CD4-positive, alpha-beta T cell treated with Interleukin-4 for 1 hour (primary cell): Measurements from ENCODE around the gene DES.

Source experiments
- DNase-seq, 2 donors: peaks; one replicate each; pipeline ENCODE4 v3.0.0-alpha.2; 2020 to 2022

Gene DES

DNA sequence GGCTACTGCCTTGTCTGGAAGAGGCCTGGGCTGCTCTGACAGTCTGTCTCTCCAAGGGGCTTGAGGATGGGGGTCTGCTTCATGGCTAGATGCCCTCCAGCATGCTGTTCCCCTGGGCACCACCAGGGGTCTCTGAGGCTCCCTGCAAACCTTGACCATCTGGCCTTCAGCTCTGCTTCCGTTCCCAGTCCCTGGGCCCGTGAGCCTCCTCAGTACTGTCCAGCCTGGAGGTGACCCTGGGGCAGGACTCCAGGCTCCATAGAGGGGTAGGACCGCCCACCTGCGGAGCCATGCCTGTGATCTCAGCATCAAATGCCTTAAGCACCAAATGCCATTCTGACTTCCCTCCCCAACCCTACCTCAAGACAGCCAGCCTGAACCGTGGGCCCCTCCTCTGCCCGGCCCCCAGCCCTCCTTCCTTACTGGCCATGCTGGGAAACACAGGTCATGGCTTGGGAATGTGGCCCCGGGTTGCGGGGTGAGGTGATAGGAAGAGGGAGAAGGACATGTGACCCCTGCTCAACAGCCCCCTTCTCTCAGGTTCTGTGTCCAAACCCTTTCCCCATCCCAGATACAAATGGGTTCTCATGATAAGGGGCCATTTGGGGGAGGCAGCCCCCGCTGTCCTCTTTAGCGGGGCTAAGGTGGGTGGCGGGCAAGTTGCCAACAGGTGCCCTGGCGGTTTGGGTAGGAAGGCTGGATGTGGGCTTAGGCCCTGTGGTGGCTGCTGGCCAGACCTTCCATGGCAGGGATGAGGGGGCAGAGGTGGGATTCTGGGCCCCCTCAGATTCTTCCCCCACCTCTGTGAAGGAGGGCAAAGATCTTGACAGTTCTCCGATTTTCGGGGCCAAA lies 41.5 kb downstream of the DES start:
- DNase-seq: peak; percentile 30 to 33

DNA sequence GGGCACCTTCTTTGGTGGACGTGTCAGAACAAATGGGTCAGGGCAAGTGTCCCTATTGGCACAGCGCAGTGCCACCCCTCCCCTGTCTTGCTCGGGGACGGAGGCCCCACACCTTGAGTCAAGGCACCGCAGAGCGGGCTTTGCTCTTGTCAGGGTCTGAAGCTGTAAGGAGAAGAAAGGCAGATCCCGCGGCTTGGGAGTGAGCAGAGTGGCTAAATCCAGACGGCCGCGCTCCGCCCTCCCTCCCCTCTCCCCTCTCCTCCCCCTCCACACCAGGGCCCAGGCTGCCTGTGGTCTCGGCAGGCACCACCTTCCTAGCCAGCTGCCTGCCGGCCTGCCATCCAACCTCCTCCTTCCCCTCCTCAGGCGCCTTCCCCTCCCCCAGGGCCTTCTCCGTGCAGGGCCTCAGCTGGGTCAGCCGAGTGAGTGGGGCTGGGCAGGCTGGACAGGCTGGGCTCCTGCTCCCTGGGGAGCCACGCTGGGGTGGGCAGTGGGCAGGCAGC lies 42.3 kb downstream of the DES start:
- DNase-seq: no peak

DNA sequence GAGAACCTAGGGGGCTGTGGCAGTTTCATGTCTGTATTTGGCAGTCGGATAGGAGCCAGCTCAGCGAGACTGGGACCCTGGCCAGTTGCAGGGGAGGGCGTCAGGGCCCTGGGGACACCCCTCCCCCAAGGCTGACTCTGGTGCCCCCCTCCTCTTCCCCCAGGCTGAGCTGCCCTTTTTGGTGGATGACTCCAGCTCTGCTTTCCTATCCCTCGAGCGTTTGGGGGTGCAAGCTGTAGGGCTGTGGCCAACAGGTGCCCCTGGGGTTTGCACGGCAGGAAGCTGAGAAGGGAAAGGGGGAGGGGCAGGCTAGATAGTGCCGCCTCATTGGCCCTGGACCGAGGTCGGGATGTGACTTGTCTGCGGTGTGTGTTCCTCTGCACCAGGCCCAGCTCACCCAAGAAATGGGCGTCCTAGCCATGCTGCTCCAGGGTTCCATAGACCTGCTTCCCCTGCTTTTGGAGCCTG lies 42.9 kb downstream of the DES start:
- DNase-seq: no peak

DNA sequence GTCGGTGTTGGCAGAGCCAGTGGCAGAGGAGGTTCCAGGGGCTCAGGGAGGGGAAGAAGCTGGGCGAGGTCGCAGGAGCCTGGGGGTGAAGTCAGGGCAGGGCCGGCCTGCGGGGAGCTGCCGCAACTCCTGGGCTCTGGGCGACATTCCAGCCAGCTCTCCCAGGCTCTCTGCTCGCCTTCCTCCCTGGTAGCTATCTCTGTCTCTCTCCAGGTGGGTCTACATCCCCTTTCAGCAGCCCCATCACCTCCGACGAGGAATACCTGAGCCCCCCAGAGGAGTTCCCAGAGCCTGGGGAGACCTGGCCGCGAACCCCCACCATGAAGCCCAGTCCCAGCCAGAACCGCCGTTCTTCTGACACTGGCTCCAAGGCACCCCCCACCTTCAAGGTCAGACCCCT lies 43.5 kb downstream of the DES start:
- no peak for DNase-seq

DNA sequence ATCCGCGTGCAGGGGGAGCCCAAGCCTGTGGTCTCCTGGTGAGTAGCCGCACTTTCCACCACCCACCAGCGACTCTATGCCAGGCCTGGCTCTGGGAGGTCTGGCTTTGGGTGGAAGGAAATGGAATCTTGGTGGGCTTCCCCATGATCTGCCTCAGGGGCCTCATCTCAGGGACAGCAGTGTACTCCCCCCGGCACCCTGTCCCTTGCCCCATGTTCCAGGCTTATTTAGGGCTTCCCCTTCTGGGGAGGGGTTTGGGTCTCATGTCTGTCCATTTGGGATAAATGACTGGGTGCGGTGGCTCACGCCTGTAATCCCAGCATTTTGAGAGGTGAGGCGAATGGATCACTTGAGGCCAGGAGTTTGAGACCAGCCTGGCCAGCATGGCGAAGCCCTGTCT lies 44.2 kb downstream of the DES start:
- no peak for DNase-seq

DNA sequence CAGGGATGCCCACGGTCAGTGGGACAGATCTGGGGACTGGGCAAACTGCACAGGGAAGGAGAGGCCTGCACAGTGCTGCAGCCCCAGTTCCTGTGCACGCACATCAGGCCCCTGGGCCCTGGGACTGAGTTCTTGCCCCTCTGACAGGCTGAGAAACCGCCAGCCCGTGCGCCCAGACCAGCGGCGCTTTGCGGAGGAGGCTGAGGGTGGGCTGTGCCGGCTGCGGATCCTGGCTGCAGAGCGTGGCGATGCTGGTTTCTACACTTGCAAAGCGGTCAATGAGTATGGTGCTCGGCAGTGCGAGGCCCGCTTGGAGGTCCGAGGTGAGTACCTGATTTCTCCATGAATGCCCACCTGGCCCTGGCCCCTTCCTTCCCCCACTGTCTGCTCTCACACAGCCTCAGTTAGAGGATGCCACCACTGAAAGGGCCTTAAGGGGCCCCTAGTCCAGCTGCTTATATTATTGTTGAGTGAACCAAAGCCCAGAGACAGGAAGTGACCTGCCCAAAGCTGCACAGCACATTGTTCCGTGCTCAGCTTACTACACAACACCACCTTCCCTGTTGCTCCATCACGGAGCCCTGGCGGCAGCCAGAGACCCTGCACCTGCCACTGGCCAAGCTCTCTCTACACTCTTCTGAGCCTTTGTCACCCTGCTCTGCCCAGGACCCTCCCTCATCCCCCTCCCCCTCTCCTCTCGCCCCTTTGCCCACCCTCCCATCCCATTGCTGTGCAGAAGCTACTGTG lies 46.3 kb downstream of the DES start:
- no peak for DNase-seq

DNA sequence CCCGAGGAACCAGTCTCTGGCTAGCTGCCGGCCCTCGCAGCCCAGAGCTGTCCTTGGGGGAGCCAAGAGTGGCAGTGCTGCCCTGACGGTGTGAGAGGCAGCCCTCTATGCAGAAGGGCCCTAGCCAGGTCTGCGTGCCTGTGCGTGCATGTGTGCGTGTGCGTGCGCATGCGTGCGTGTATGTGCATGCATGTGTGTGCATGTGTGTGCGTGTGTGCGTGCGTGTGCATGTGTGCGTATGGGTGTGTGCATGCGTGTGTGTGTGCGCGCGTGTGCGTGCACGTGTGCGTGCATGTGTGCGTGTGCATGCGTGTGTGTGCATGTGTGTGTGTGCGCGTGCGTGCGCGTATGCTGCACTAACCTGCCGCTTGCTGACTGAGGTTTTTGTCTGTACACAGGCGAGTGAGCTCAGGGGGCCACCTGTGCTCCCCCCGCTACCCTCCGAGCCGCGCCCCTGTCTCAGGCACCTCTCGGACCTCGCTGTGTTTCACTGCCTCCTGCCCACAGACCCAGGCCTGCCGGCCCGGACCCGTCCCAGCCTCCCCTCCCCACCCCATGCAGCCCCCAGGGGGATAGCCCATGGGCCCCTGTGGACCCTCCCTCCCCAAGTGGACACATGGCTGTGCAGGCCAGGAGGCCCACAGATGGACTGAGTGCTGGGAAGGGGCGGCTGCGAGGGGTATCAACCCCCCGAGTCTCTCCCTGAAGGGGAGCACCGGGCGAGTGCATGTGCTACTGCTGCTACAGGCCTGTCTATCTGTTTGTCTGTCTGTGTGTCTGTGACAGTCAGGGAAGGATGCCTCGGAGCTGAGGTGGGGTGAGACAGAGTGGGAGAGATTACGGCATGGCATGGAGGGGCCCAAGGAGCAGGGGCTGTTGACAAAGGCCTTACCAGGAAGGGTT lies 47.7 kb downstream of the DES start:
- DNase-seq: no peak

DNA sequence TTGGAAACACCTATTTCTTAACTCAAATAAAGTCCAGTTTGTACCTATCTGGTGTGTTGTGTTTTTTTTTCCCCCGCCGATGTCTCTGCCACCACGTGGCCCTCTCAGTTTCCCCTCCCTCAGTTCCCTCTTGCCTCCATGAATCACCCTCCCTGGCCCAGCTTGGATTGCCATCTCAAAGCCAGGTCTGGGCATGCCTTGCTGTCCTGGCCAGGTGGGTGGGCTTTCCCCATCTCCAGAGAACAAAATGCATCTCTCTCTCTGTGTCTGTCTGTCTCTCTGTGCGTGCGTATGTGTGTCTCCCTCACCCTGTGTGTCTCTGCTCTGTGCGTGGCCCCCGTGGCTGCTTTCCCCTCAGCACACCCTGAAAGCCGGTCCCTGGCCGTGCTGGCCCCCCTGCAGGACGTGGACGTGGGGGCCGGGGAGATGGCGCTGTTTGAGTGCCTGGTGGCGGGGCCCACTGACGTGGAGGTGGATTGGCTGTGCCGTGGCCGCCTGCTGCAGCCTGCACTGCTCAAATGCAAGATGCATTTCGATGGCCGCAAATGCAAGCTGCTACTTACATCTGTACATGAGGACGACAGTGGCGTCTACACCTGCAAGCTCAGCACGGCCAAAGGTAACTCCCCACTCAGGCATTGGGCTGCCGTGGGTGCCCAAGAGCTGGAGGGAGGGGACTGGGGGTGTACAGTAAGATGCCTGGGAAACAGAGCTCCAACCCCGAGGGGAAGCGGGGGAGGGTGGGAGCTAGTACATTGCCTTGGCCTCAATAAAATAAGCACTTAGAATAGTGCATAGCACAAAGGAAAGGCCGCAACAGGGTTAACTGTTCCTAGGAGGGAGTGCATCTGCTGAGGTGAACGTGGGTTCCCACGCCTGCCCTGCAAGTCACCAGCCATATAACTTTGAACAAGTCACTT lies 48.9 kb downstream of the DES start:
- DNase-seq: no peak

DNA sequence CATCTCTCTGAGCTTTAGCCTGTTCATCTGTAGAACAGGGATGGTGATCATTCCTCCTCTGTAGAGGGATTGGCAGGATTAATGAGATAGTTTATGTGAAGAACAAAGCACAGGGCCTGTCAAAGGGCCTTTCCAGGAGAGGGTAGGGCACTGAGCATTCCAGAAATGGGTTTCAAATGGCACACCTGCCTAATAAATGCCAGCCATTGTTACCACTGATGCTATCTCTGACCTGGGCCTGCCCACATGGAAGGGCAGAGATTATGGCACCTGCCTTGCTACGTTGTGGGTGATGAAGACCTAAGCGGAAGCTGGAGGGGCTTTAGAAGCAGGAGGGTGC lies 49.5 kb downstream of the DES start:
- no peak for DNase-seq

DNA sequence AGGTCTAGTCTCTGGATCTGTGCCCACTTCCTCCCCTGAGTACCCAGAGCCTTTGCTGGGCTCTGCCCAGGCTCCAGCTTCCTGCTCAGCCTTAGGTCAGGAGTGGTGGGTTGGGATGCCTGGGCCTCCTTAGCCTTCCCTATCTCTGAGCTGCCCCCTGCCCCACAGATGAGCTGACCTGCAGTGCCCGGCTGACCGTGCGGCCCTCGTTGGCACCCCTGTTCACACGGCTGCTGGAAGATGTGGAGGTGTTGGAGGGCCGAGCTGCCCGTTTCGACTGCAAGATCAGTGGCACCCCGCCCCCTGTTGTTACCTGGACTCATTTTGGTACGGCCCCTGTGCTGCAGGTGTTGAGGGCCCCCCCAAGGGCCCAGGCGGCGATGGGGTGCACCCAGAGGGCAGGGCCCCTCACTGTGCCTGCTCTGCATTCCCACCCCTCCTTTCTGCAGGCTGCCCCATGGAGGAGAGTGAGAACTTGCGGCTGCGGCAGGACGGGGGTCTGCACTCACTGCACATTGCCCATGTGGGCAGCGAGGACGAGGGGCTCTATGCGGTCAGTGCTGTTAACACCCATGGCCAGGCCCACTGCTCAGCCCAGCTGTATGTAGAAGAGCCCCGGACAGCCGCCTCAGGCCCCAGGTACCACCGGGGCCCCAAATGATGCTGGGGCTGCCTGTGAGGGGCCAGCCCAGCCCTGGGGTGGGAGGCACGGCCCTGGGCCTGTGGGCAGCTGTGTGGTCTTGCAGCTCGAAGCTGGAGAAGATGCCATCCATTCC lies 50.4 kb downstream of the DES start:
- no peak for DNase-seq

DNA sequence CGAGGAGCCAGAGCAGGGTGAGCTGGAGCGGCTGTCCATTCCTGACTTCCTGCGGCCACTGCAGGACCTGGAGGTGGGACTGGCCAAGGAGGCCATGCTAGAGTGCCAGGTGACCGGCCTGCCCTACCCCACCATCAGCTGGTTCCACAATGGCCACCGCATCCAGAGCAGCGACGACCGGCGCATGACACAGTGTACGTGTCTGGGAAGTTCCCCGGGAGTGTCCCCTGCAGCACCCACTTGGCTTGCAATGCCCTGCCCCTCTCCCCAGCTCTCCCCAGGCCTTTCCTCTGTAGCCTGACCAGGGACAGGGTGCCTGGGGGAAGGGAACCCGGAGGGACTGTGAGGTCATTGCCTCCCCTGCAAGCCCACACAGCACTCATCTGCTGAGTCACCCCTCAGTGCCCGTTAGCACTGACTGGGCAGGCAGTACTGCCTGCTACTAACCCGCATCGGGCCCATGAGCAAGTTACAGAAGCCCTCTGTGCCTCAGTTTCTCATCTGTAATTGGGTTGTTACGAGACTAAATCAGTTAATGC lies 51.1 kb downstream of the DES start:
- DNase-seq: no peak

DNA sequence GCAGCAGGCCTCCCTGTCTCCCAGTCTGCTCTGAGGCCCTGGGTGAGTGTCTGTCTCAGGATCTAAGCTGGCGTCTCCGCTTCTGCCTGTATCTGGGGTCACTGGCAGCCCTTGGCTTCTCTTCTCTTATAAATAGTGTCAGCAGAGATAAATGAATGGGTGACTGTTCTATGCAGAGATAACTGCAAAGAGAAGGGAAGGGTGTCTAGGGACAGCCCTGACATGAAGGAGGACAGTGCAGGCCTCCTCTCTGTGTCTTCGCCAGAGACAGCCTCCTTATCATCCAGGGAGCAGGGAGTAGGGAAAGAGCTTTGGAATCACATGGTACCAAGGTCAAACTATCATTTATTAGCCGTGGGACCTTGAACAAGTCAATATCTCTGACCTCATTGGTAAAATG lies 52.3 kb downstream of the DES start:
- DNase-seq: no peak

DNA sequence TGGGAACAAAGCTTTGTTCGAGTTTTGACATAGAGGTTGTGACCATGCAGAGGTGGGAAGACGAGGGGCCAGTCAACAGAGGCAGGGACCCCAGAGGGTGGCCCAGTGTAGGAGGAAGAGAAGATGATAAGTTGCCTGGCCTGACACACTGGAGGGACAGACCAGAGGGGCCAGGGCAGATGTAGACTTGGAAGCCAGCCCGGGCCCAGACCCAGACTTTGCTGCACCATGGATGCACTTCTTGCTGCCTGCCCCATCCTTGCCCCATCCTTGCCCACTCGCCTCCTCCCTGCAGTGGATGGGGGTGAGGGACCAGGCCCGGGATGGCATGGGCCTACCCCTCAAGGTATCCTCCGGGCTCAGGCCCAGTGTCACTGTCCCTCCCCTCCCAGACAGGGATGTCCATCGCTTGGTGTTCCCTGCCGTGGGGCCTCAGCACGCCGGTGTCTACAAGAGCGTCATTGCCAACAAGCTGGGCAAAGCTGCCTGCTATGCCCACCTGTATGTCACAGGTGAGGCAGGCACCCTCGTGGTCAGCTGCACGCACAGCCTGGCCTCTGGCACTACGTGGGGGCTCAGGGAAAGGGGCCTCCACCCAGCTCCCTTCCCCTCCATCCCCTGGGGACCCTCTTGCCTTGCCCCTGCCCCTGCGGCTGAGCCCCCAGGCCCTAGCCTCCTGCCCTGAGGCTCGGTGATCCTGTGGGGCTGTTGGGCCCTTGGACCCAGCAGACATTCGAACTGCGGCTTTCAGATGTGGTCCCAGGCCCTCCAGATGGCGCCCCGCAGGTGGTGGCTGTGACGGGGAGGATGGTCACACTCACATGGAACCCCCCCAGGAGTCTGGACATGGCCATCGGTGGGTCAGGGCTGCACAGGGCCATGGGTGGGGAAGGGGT lies 53.5 kb downstream of the DES start:
- DNase-seq: no peak

DNA sequence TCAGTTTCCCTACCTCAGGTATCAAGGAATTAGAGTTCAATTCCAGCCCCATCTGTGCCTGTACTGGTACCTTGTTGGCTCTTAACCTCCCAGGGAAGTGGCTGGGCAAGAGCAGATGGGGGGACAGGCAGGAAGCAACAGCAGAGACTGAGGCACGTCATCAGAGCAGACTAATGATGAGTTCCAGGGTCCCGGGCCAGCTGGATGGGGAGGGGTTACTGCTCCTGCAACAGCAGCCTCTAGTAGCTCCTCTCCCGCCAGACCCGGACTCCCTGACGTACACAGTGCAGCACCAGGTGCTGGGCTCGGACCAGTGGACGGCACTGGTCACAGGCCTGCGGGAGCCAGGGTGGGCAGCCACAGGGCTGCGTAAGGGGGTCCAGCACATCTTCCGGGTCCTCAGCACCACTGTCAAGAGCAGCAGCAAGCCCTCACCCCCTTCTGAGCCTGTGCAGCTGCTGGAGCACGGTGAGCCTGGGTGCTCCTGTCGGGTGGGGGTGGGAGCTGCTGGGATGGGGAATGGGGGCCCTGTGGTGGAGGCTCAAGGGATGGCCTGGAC lies 54.5 kb downstream of the DES start:
- no peak for DNase-seq

DNA sequence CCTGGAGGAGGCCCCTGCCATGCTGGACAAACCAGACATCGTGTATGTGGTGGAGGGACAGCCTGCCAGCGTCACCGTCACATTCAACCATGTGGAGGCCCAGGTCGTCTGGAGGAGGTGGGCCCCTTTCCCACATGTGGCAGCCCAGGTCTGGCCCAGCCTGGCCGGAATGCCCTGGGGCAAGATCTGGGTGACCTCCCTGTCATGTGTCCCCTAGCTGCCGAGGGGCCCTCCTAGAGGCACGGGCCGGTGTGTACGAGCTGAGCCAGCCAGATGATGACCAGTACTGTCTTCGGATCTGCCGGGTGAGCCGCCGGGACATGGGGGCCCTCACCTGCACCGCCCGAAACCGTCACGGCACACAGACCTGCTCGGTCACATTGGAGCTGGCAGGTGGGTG lies 55.3 kb downstream of the DES start:
- DNase-seq: no peak

DNA sequence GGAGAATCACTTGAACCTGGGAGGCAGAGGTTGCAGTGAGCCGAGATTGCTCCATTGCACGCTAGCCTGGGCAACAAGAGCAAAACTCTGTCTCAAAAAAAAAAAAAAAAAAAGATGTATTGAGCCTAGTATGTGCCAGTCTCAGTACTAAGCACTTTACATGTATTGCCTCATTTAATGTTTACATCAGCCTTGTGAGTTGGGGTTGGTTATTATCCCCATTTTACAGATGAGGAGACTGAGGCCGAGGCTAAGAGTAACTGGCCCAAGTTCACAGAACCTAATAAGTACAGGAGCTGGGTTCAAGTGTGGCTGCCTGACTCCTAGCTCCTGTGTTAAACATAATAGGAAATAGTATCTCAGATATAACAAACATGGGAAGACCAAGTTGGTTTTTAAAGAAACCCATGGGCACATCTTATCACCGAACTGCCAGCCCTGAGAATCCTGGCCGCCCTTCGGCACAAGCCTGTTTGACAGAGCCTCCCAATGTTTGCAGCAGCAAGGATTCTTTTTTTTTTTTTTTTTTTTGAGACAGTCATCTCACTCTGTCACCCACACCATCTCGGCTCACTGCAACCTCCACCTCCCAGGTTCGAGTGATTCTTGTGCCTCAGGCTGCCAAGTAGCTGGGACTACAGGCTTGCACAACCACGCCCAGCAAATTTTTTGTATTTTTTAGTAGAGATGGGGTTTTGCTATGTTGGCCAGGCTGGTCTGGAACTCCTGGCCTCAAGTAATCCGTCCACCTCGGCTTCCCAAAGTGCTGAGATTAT lies 56.3 kb downstream of the DES start:
- DNase-seq: no peak

DNA sequence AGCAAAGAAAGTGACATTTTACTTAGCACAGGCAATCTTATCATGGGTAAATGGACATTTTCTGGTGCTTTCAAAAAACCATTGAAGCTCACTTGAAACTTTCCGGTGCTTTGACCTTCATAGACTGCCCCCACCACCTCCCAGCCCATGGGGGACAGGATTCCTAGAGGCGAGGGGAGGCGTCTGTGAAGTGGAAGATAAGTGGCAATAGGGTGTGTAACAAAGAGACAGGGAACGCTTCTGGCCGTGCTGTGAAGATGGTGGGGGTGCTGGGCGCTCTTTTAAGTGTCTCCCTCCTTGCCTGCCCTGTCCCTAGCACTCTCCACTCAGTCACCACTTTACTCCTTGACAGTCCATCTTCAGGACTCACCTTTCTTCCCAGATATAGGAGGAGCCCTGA lies 57.1 kb downstream of the DES start:
- DNase-seq: no peak
